ENCODE measurements around the gene CHD9. TPM values are rescaled to one million over a fixed set of nuclear protein-coding genes. Genes with fewer than 3 reads are reported as not detected.
A peak's percentile ranks its signal among the peaks of the same experiment; 100 is the strongest.

Gene CHD9
- total RNA-seq = 100 to 1,000 TPM in 3 of 4 donors, 10 to 100 TPM in 1; 46.9 to 174 (median 133) TPM

DNA sequence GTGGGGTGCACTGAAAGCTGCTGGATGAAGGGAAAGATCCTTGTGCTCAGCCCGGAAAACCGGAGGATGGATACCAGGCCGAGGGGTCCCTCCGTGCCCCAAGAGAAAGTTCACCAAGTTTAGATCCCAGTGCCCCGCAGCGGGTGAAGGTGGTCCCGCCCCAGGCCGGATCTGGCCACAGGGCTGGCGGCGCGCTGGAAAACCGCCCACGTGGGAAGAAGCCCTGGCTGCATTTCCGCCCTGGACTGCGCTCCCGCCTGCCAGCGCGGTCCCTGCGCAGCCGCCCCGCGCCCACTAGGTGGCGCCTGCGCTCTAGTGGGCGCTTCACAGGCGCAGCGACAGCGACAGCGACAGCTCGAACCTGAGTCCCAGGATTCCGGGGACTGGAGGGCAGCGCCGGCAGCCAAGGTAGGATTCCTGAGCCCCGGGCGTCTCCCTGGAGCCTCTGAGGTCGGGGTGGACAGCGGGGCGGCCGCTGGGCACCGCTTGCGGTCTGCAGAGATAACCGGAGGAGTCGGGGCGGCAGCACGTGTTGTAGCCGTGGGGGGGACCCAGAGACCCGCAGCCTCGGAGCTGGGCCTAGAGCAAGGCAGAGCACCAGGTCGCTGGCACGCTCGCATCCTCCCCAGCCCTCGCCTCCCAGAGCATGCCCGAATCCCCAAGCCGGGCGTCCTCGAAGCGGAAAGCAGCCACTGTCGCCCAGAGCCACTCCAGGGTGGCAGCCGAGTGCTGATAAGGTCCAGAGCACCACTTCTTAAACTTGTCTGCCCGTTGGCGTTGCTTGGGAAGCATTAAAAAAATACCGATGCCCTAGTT, at the start of gene CHD9:
TSS of gene CHD9 (plus strand) at position 322 of the 816 bp plus-strand sequence. CDS start 101,099 bp downstream, outside the sequence.
- no peaks in the 10 kb centered on the region for H3K36me3 ChIP-seq
- H3K9me3 ChIP-seq = no peaks in the 10 kb centered on the region
- DNase-seq = peak; percentile 82 to 87
- H3K4me1 ChIP-seq = no peaks in the 10 kb centered on the region
- intact Hi-C loops (cut with DNase I; ENCODE audit: low total_unique reads) = loop anchor here (5.0 to 10.0 kb wide), 2 partner anchors 80 to 152 kb away; no protein-coding TSS in a partner anchor
- TF ChIP-seq, protein P1, sequence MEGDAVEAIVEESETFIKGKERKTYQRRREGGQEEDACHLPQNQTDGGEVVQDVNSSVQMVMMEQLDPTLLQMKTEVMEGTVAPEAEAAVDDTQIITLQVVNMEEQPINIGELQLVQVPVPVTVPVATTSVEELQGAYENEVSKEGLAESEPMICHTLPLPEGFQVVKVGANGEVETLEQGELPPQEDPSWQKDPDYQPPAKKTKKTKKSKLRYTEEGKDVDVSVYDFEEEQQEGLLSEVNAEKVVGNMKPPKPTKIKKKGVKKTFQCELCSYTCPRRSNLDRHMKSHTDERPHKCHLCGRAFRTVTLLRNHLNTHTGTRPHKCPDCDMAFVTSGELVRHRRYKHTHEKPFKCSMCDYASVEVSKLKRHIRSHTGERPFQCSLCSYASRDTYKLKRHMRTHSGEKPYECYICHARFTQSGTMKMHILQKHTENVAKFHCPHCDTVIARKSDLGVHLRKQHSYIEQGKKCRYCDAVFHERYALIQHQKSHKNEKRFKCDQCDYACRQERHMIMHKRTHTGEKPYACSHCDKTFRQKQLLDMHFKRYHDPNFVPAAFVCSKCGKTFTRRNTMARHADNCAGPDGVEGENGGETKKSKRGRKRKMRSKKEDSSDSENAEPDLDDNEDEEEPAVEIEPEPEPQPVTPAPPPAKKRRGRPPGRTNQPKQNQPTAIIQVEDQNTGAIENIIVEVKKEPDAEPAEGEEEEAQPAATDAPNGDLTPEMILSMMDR (IDR thresholded peaks at IDR 0.05) = peak; percentile 97 to 100 (median 99)
- TF ChIP-seq POLR2A (IDR thresholded peaks at IDR 0.05) = peak in 1 of 2 donors; percentile 45
- H3K4me3 ChIP-seq = peak within 1 kb of the TSS; percentile 63 to 71
- no peaks in the 10 kb centered on the region for H3K27me3 ChIP-seq
- H3K27ac ChIP-seq = peak within 1 kb of the TSS; percentile 70 to 81

- no peak overlapping the region for H3K4me3 ChIP-seq
- H3K36me3 ChIP-seq = no peaks in the 10 kb centered on the region
- no peaks in the 10 kb centered on the region for H3K27me3 ChIP-seq
- no peaks in the 10 kb centered on the region for H3K4me1 ChIP-seq
- TF ChIP-seq, protein P1 (IDR thresholded peaks at IDR 0.05) = no peak
- no peak for TF ChIP-seq POLR2A (IDR thresholded peaks at IDR 0.05)
- intact Hi-C loops (cut with DNase I; ENCODE audit: low total_unique reads) = no loop called here
- DNase-seq = no peak
- H3K27ac ChIP-seq = no peak overlapping the region
- no peaks in the 10 kb centered on the region for H3K9me3 ChIP-seq
These were observed 47.7 kb upstream of the CHD9 start for GRCh38 chr16:53007095-53007494.

DNA sequence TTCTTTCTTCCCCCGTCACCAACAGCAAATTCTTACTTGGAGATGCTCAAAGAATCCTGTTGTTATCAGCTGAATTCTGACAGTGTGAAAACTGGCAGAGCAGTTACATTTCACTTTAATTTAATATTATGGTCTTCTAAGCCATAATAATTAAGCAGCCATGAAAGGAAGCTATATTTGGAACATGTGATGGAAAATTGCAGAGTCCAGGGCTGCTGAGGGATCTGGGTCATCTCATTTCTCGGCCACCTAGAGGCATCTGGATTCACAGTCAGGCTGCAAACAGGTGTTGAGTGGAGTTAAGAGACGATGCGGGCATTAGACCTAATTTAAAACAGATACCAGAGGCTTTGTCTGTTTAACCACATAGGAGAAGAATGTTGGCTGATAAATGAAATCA, 40.5 kb upstream of the CHD9 start:
- H3K27me3 ChIP-seq = no peaks in the 10 kb centered on the region
- TF ChIP-seq POLR2A (IDR thresholded peaks at IDR 0.05) = no peak
- TF ChIP-seq, protein P1 (IDR thresholded peaks at IDR 0.05) = no peak
- H3K36me3 ChIP-seq = no peaks in the 10 kb centered on the region
- DNase-seq = no peak
- no peaks in the 10 kb centered on the region for H3K9me3 ChIP-seq
- H3K27ac ChIP-seq = no peak overlapping the region
- H3K4me3 ChIP-seq = no peak overlapping the region
- H3K4me1 ChIP-seq = no peaks in the 10 kb centered on the region
- intact Hi-C loops (cut with DNase I; ENCODE audit: low total_unique reads) = no loop called here

GRCh38 chr16:53018834-53019416, 35.9 kb upstream of the CHD9 start:
- Histone ChIP-seq H3K27me3 (no peaks in the 10 kb centered on the region), H3K27ac (no peak overlapping the region), H3K36me3 (no peaks in the 10 kb centered on the region), H3K4me1 (no peaks in the 10 kb centered on the region), H3K4me3 (no peak overlapping the region), H3K9me3 (no peaks in the 10 kb centered on the region)
- TF ChIP-seq, protein P1 (IDR thresholded peaks at IDR 0.05) = no peak
- no peak for TF ChIP-seq POLR2A (IDR thresholded peaks at IDR 0.05)
- intact Hi-C loops (cut with DNase I; ENCODE audit: low total_unique reads) = no loop called here
- no peak for DNase-seq

GRCh38 chr16:53022374-53022773, 32.4 kb upstream of the CHD9 start:
- Histone ChIP-seq H3K27ac (no peak overlapping the region), H3K9me3 (no peaks in the 10 kb centered on the region), H3K27me3 (no peaks in the 10 kb centered on the region), H3K4me3 (no peak overlapping the region), H3K4me1 (no peaks in the 10 kb centered on the region), H3K36me3 (no peaks in the 10 kb centered on the region)
- peak in 1 of 2 donors; percentile 16 for DNase-seq
- TF ChIP-seq, protein P1 (IDR thresholded peaks at IDR 0.05) = peak; percentile 28 to 58 (median 48)
- no peak for TF ChIP-seq POLR2A (IDR thresholded peaks at IDR 0.05)
- intact Hi-C loops (cut with DNase I; ENCODE audit: low total_unique reads) = no loop called here
